NT2/D1 (cell line): ENCODE results near the gene GPATCH2.

Source experiments
- DNase-seq: peaks from one replicate; pipeline ENCODE4 v3.0.0-alpha.2; 2011; ENCODE audit warnings: low read depth, low spot score
- H3K27me3 ChIP-seq: 2 replicates; pipeline ENCODE4 v1.6.0; 2011; ENCODE audit warnings: mild to moderate bottlenecking; ENCODE audit not compliant: insufficient read length, insufficient read depth
- H3K36me3 ChIP-seq: 2 replicates; pipeline ENCODE4 v1.6.1; 2011; ENCODE audit warnings: mild to moderate bottlenecking, low read length, mixed read lengths; ENCODE audit not compliant: insufficient read depth, insufficient read length
- H3K4me1 ChIP-seq: 2 replicates; pipeline ENCODE4 v1.5.1; 2011; ENCODE audit not compliant: insufficient read depth, insufficient read length
- H3K4me3 ChIP-seq: 2 replicates; pipeline ENCODE4 v1.5.1; 2011; ENCODE audit warnings: low read depth; ENCODE audit not compliant: insufficient read length
- H3K9ac ChIP-seq: 2 replicates; pipeline ENCODE4 v1.6.0; 2011; ENCODE audit warnings: low read depth; ENCODE audit not compliant: insufficient read length
- H3K9me3 ChIP-seq: 2 replicates; pipeline ENCODE4 v1.5.1; 2011; ENCODE audit warnings: mild to moderate bottlenecking, low read length; ENCODE audit not compliant: insufficient read depth
- SUZ12 ChIP-seq: IDR thresholded peaks from 2 replicates; pipeline ENCODE4 v1.6.1; 2011; ENCODE audit not compliant: insufficient read length, insufficient read depth; ENCODE audit errors: extremely low read depth
- YY1 ChIP-seq: IDR thresholded peaks from 2 replicates; pipeline ENCODE4 v1.6.1; 2011; ENCODE audit not compliant: insufficient read length, insufficient read depth
- ZNF274 ChIP-seq: IDR thresholded peaks from 2 replicates; pipeline ENCODE4 v1.6.1; 2011; ENCODE audit warnings: mild to moderate bottlenecking, low read depth, low read length

The GPATCH2 gene

DNA sequence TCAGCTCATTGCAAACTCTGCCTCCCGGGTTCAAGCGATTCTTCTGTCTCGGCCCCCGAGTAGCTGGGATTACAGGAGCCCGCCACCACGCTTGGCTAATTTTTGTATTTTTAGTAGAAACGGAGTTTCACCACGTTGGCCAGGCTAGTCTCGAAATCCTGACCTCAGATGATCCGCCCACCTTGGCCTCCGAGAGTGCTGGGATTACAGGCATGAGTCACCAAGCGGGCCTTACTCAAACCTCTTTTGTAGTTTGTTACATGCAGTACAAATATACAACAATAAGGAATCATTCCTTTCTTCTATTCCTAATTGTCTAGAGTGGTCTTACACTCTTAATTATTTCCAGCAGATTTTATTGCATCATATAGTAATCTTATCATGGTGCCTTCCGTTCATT lies 16.9 kb upstream of the GPATCH2 start:
- Histone ChIP-seq H3K9me3 (no peaks in the 10 kb centered on the region), H3K4me1 (no peaks in the 10 kb centered on the region), H3K27me3 (no peaks in the 10 kb centered on the region), H3K4me3 (no peak overlapping the region), H3K9ac (no peak overlapping the region), H3K36me3 (no peaks in the 10 kb centered on the region)
- TF ChIP-seq SUZ12 = no peak
- no peak for TF ChIP-seq YY1
- TF ChIP-seq ZNF274 = no peak
- no peak for DNase-seq

DNA sequence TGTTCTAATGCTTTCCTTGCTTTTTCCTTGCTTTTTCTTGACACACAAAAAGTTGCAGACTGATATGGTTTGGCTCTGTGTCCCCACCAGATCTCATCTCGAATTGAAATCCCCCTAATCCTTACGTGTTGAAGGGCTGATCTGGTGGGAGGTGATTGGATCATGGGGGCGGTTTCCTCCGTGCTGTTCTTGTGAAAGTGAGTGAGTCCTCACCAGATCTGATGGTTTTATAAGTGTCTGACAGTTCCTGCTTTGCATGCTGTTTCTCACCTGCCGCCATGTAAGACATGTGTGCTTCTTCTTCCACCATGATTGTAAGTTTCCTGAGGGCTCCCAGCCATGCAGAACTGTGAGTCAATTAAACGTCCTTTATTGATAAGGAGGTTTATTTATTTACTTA lies 11.6 kb upstream of the GPATCH2 start:
- Histone ChIP-seq H3K36me3 (no peaks in the 10 kb centered on the region), H3K9ac (no peak overlapping the region), H3K9me3 (no peaks in the 10 kb centered on the region), H3K27me3 (no peaks in the 10 kb centered on the region), H3K4me1 (no peaks in the 10 kb centered on the region), H3K4me3 (no peak overlapping the region)
- DNase-seq = no peak
- TF ChIP-seq SUZ12 = no peak
- TF ChIP-seq YY1 = no peak
- no peak for TF ChIP-seq ZNF274

DNA sequence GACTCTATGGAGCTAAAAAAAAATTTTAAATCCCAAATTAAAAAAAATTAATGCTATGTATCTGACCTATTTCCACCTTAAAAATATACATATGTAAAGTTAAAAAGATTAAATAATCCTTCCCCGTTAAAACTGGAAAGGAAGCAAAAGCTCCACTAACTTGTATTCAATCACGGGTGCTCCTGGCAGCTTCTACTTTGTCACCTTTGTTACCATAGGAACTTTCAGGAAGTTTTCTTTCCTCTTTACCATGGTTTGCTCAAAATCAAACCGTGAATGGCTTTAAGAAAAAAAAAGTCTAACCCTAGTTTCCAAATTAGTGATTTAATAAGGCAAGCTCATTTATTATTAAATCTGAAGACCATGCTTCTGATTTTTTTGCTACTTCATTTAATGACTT lies 3.5 kb downstream of the GPATCH2 start:
- Histone ChIP-seq H3K27me3 (no peaks in the 10 kb centered on the region), H3K36me3 (peaks cover 10% of the 10 kb centered on the region), H3K9me3 (no peaks in the 10 kb centered on the region), H3K9ac (no peak overlapping the region), H3K4me1 (no peaks in the 10 kb centered on the region), H3K4me3 (no peak overlapping the region)
- no peak for TF ChIP-seq SUZ12
- DNase-seq = no peak

- Histone ChIP-seq H3K9ac (no peak overlapping the region), H3K36me3 (peaks cover 10% of the 10 kb centered on the region), H3K27me3 (no peaks in the 10 kb centered on the region), H3K4me1 (no peaks in the 10 kb centered on the region), H3K4me3 (no peak overlapping the region), H3K9me3 (no peaks in the 10 kb centered on the region)
- TF ChIP-seq YY1 = no peak
- no peak for TF ChIP-seq SUZ12
- TF ChIP-seq ZNF274 = no peak
- no peak for DNase-seq
These were observed 4.6 kb downstream of the GPATCH2 start for GRCh38 chr1:217626321-217626720.

DNA sequence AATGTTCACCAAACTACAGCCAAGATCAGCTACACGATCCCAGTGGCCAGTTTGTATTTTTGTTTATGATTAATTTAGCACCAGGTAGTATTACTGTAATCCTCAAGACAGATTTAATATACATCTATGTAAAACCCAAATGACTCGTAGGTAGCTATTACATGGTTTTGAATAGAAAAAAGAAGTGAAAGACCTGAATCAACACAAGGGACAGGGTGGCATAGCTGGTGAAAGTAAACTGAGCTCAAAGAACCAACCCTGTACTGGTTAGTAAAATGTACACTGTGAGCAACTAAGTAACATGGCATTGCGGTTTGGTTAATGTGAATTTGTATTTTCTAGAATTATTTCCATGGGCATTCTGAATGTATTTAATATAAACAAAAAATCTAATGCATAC lies 8.8 kb downstream of the GPATCH2 start:
- Histone ChIP-seq H3K4me1 (no peaks in the 10 kb centered on the region), H3K9ac (no peak overlapping the region), H3K27me3 (no peaks in the 10 kb centered on the region), H3K9me3 (no peaks in the 10 kb centered on the region), H3K36me3 (peaks cover 35% of the 10 kb centered on the region), H3K4me3 (no peak overlapping the region)
- no peak for TF ChIP-seq YY1
- TF ChIP-seq ZNF274 = no peak
- TF ChIP-seq SUZ12 = no peak
- no peak for DNase-seq

DNA sequence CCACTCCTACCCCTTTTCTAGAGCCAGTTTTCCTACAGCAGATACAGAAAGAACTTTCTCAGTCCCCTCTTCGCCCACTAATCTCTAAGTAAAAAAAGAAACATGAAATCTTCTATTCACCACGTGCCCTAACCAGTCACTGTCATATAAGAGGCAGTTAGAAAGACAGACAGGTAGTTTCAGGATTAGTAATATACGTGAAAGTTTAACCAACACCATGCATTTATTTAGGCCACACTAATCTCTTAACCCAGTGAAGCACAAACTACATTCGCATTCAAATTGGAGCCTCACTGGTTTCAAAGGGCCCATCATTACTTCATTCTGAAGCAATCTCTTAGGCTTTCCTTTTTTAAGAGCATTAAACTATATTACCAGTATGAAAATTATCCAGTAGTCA lies 10.1 kb downstream of the GPATCH2 start:
- no peak for DNase-seq
- H3K4me1 ChIP-seq = no peaks in the 10 kb centered on the region
- TF ChIP-seq ZNF274 (no peak), SUZ12 (no peak), YY1 (no peak)
- H3K36me3 ChIP-seq = peaks cover 28% of the 10 kb centered on the region
- no peak overlapping the region for H3K4me3 ChIP-seq
- H3K9ac ChIP-seq = no peak overlapping the region
- no peaks in the 10 kb centered on the region for H3K27me3 ChIP-seq
- H3K9me3 ChIP-seq = no peaks in the 10 kb centered on the region

DNA sequence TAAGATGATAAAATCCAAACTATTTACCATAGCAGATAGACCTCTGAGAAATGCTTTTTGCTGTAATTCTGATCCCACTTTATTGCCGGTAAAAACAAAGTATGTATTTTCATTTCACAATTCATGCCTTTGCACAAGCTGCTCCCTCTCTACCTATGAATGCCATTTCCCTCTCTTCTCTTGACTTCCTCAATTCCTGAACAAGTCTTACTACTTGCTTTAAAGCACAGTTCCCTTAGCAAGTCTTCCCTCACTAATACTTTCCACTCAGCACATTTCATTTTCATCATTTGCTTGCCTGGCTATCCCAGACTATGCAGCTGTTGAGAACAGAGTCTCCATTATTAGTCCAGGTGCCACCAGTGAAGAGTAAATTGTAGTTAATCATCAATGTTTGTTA lies 13.8 kb downstream of the GPATCH2 start:
- Histone ChIP-seq H3K36me3 (peaks cover 29% of the 10 kb centered on the region), H3K9me3 (no peaks in the 10 kb centered on the region), H3K9ac (no peak overlapping the region), H3K4me3 (no peak overlapping the region), H3K4me1 (no peaks in the 10 kb centered on the region), H3K27me3 (no peaks in the 10 kb centered on the region)
- TF ChIP-seq ZNF274 (no peak), SUZ12 (no peak), YY1 (no peak)
- DNase-seq = no peak

- DNase-seq = no peak
- no peaks in the 10 kb centered on the region for H3K4me1 ChIP-seq
- H3K36me3 ChIP-seq = peaks cover 42% of the 10 kb centered on the region
- H3K9me3 ChIP-seq = no peaks in the 10 kb centered on the region
- TF ChIP-seq SUZ12 = no peak
- TF ChIP-seq YY1 = no peak
- no peak for TF ChIP-seq ZNF274
- no peak overlapping the region for H3K4me3 ChIP-seq
- H3K27me3 ChIP-seq = no peaks in the 10 kb centered on the region
- no peak overlapping the region for H3K9ac ChIP-seq
These were observed 16.6 kb downstream of the GPATCH2 start for GRCh38 chr1:217614200-217614712.
